Hepatocyte (in vitro differentiated cells): ENCODE measurements around the gene DNM3.

ENCODE experiments used
- EZH2 ChIP-seq: fragments of 200-600 bp; sonication (generic); IDR thresholded peaks from 2 replicates; pipeline ENCODE4 v1.6.1; 2016; ENCODE audit warnings: antibody characterized with exemption, mild to moderate bottlenecking, borderline replicate concordance
- EZH2phosphoT487 ChIP-seq: fragments of 200-600 bp; sonication (generic); IDR thresholded peaks from one replicate; pipeline ENCODE4 v1.6.1; 2018; ENCODE audit warnings: antibody characterized with exemption, mild to moderate bottlenecking, low read depth, moderate library complexity; ENCODE audit not compliant: unreplicated experiment, severe bottlenecking
- TF ChIP-seq, protein P1 (sequence below): fragments of 200-600 bp; sonication (generic); IDR thresholded peaks from 2 replicates; pipeline ENCODE4 v1.5.1; 2016; ENCODE audit warnings: antibody characterized with exemption, mild to moderate bottlenecking; ENCODE audit not compliant: poor library complexity

GRCh38 chr1:172321451-172321850, 480.2 kb downstream of the DNM3 start:
- TF ChIP-seq EZH2phosphoT487: no peak
- TF ChIP-seq EZH2: no peak
- TF ChIP-seq, protein P1, sequence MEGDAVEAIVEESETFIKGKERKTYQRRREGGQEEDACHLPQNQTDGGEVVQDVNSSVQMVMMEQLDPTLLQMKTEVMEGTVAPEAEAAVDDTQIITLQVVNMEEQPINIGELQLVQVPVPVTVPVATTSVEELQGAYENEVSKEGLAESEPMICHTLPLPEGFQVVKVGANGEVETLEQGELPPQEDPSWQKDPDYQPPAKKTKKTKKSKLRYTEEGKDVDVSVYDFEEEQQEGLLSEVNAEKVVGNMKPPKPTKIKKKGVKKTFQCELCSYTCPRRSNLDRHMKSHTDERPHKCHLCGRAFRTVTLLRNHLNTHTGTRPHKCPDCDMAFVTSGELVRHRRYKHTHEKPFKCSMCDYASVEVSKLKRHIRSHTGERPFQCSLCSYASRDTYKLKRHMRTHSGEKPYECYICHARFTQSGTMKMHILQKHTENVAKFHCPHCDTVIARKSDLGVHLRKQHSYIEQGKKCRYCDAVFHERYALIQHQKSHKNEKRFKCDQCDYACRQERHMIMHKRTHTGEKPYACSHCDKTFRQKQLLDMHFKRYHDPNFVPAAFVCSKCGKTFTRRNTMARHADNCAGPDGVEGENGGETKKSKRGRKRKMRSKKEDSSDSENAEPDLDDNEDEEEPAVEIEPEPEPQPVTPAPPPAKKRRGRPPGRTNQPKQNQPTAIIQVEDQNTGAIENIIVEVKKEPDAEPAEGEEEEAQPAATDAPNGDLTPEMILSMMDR: no peak
